Mesenchymal stem cell (in vitro differentiated cells and primary cell): ENCODE results near the gene TMC3.

Experiments
- DNase-seq: peaks from one replicate; pipeline ENCODE4 v3.0.0-alpha.2; 2013
- H2AFZ ChIP-seq: one replicate; pipeline ENCODE4 v1.6.1; 2013; ENCODE audit warnings: low read depth, mild to moderate bottlenecking, control low read depth, inconsistent platforms, low read length, moderate library complexity
- H2AK5ac ChIP-seq: 2 replicates; pipeline ENCODE4 v1.6.1; 2013; ENCODE audit warnings: low read length, moderate library complexity, mild to moderate bottlenecking, inconsistent platforms; ENCODE audit not compliant: severe bottlenecking
- H2BK120ac ChIP-seq: one replicate; pipeline ENCODE4 v1.6.1; 2013; ENCODE audit warnings: low read depth, mild to moderate bottlenecking, inconsistent platforms, low read length, moderate library complexity
- H2BK12ac ChIP-seq, 2 experiments: one replicate each; pipeline ENCODE4 v1.6.1; 2013; ENCODE audit warnings: inconsistent platforms in 2 of 2, low read length in 2 of 2, mild to moderate bottlenecking in 2 of 2, moderate library complexity in 2 of 2, control low read depth in 1 of 2
- H2BK15ac ChIP-seq: one replicate; pipeline ENCODE4 v1.6.1; 2013; ENCODE audit warnings: mild to moderate bottlenecking, low read depth, inconsistent platforms; ENCODE audit not compliant: poor library complexity, severe bottlenecking
- H2BK5ac ChIP-seq: 2 replicates; pipeline ENCODE4 v1.6.1; 2013; ENCODE audit warnings: low read depth, mild to moderate bottlenecking, low read length, control low read depth, inconsistent platforms; ENCODE audit not compliant: poor library complexity, severe bottlenecking
- H3K14ac ChIP-seq, 2 experiments: one replicate each; pipeline ENCODE4 v1.6.1; 2013; ENCODE audit warnings: inconsistent platforms in 2 of 2, low read length in 2 of 2, control low read depth in 1 of 2, mild to moderate bottlenecking in 1 of 2, moderate library complexity in 1 of 2
- H3K18ac ChIP-seq, 2 experiments: one replicate each; pipeline ENCODE4 v1.6.1; 2013; ENCODE audit warnings: inconsistent platforms in 2 of 2, low read length in 2 of 2, control low read depth in 1 of 2, low read depth in 1 of 2, mild to moderate bottlenecking in 1 of 2
- H3K23ac ChIP-seq, 2 experiments: one replicate each; pipeline ENCODE4 v1.6.1; 2013; ENCODE audit warnings: inconsistent platforms in 2 of 2, low read length in 2 of 2, mild to moderate bottlenecking in 2 of 2, moderate library complexity in 2 of 2, control low read depth in 1 of 2
- H3K27ac ChIP-seq: 2 replicates; pipeline ENCODE4 v1.5.1; 2013; ENCODE audit warnings: mild to moderate bottlenecking, moderate library complexity, low read length, control low read depth, inconsistent platforms; ENCODE audit not compliant: poor library complexity, severe bottlenecking
- H3K27me3 ChIP-seq, 2 experiments: 2 replicates each; pipeline versions ENCODE4 v1.6.1 to v1.7.0; 2013; ENCODE audit warnings: low read length in 2 of 2, mild to moderate bottlenecking in 2 of 2, moderate library complexity in 2 of 2, control low read depth in 1 of 2, inconsistent platforms in 1 of 2; ENCODE audit not compliant: control insufficient read depth in 1 of 2, insufficient read depth in 1 of 2
- H3K36me3 ChIP-seq, 2 experiments: 2 replicates each; pipeline versions ENCODE4 v1.6.1 to v1.7.0; 2013; ENCODE audit warnings: low read length in 2 of 2, control low read depth in 1 of 2, inconsistent platforms in 1 of 2, low read depth in 1 of 2, mild to moderate bottlenecking in 1 of 2; ENCODE audit not compliant: insufficient read depth in 2 of 2, control insufficient read depth in 1 of 2
- H3K4ac ChIP-seq, 2 experiments: one replicate each; pipeline ENCODE4 v1.6.1; 2013; ENCODE audit warnings: inconsistent platforms in 2 of 2, low read length in 2 of 2, mild to moderate bottlenecking in 2 of 2, moderate library complexity in 2 of 2, control low read depth in 1 of 2, low read depth in 1 of 2
- H3K4me1 ChIP-seq: 2 replicates; pipeline ENCODE4 v1.6.1; 2013; ENCODE audit warnings: low read depth, low read length, control low read depth; ENCODE audit not compliant: control insufficient read depth, insufficient read depth
- H3K4me2 ChIP-seq: 2 replicates; pipeline ENCODE4 v1.6.1; 2013; ENCODE audit warnings: low read length, mild to moderate bottlenecking, inconsistent platforms; ENCODE audit not compliant: poor library complexity, severe bottlenecking
- H3K4me3 ChIP-seq, 2 experiments: 2 replicates each; pipeline versions ENCODE4 v1.5.1 to v1.7.0; 2013; ENCODE audit warnings: low read length in 2 of 2, mild to moderate bottlenecking in 2 of 2, control low read depth in 1 of 2, low read depth in 1 of 2; ENCODE audit not compliant: insufficient read depth in 1 of 2
- H3K79me1 ChIP-seq: replicated peaks from 2 replicates; pipeline ENCODE4 v1.6.1; 2013; ENCODE audit warnings: mild to moderate bottlenecking, control low read depth, low read length, inconsistent platforms; ENCODE audit not compliant: poor library complexity, severe bottlenecking
- H3K9ac ChIP-seq: 2 replicates; pipeline ENCODE4 v1.7.0; 2013; ENCODE audit warnings: mild to moderate bottlenecking, low read length, moderate library complexity
- H3K9me3 ChIP-seq: 2 replicates; pipeline ENCODE4 v1.7.0; 2013; ENCODE audit warnings: mild to moderate bottlenecking, low read length; ENCODE audit not compliant: control insufficient read depth
- H4K8ac ChIP-seq: one replicate; pipeline ENCODE4 v1.6.1; 2013; ENCODE audit warnings: inconsistent platforms, mild to moderate bottlenecking, low read length, moderate library complexity
- H4K91ac ChIP-seq: one replicate; pipeline ENCODE4 v1.6.1; 2013; ENCODE audit warnings: mild to moderate bottlenecking, low read length, inconsistent platforms
- WGBS: methylation state at CpG from one replicate; pipeline ENCODE4 v1.1.7; 2013; ENCODE audit warnings: mixed read lengths; 5-methylcytosine and 5-hydroxymethylcytosine counted together

Gene TMC3

GRCh38 chr15:81376231-81376630, 2.2 kb upstream of the TMC3 start:
- WGBS: 91% methylated on average over 4 of the region's 4 CpGs
- Histone ChIP-seq H2BK12ac (no peak overlapping the region), H2BK15ac (no peak overlapping the region), H3K36me3 (no peaks in the 10 kb centered on the region), H3K4me3 (no peak overlapping the region), H2AK5ac (no peak overlapping the region), H3K18ac (no peak overlapping the region), H2BK5ac (no peak overlapping the region), H4K91ac (no peak overlapping the region), H3K4me1 (peaks cover 2% of the 10 kb centered on the region), H3K9ac (no peak overlapping the region), H3K14ac (no peak overlapping the region), H4K8ac (no peak overlapping the region), H3K23ac (no peak overlapping the region), H3K9me3 (no peaks in the 10 kb centered on the region), H3K4ac (no peak overlapping the region), H3K79me1 (no peaks in the 10 kb centered on the region), H2BK120ac (no peak overlapping the region), H3K27me3 (peaks cover 22 to 30% of the 10 kb centered on the region in 2 experiments), H2AFZ (no peak overlapping the region), H3K27ac (no peak overlapping the region), H3K4me2 (no peak overlapping the region)
- DNase-seq: no peak

GRCh38 chr15:81375461-81375860, 1.4 kb upstream of the TMC3 start:
- H3K27ac ChIP-seq: no peak overlapping the region
- H2BK12ac ChIP-seq: no peak overlapping the region
- H3K4me1 ChIP-seq: peaks cover 2% of the 10 kb centered on the region
- DNase-seq: no peak
- no peak overlapping the region for H4K91ac ChIP-seq
- no peak overlapping the region for H2BK5ac ChIP-seq
- H3K36me3 ChIP-seq: no peaks in the 10 kb centered on the region
- WGBS: 91% methylated on average over 3 of the region's 4 CpGs
- H3K27me3 ChIP-seq: peaks cover 19 to 24% of the 10 kb centered on the region in 2 experiments
- no peak overlapping the region for H2AK5ac ChIP-seq
- no peak overlapping the region for H2AFZ ChIP-seq
- H3K9me3 ChIP-seq: no peaks in the 10 kb centered on the region
- no peaks in the 10 kb centered on the region for H3K79me1 ChIP-seq
- no peak overlapping the region for H3K18ac ChIP-seq
- H4K8ac ChIP-seq: no peak overlapping the region
- H3K4me3 ChIP-seq: no peak overlapping the region
- no peak overlapping the region for H3K4me2 ChIP-seq
- H2BK15ac ChIP-seq: no peak overlapping the region
- H3K14ac ChIP-seq: no peak overlapping the region
- H2BK120ac ChIP-seq: no peak overlapping the region
- no peak overlapping the region for H3K4ac ChIP-seq
- no peak overlapping the region for H3K23ac ChIP-seq
- H3K9ac ChIP-seq: no peak overlapping the region

GRCh38 chr15:81373176-81373575, 837 bp downstream of the TMC3 start:
- H2BK15ac ChIP-seq: no peak overlapping the region
- WGBS: no CpG with 5 or more reads among the region's 5 CpGs
- peaks cover 2% of the 10 kb centered on the region for H3K4me1 ChIP-seq
- H2AK5ac ChIP-seq: no peak overlapping the region
- H3K27me3 ChIP-seq: peaks cover 16 to 21% of the 10 kb centered on the region in 2 experiments
- no peak overlapping the region for H4K91ac ChIP-seq
- H3K14ac ChIP-seq: no peak overlapping the region
- no peak overlapping the region for H3K4ac ChIP-seq
- no peaks in the 10 kb centered on the region for H3K9me3 ChIP-seq
- H2AFZ ChIP-seq: no peak overlapping the region
- H3K36me3 ChIP-seq: no peaks in the 10 kb centered on the region
- no peak overlapping the region for H3K4me2 ChIP-seq
- H3K4me3 ChIP-seq: no peak overlapping the region
- H3K9ac ChIP-seq: no peak overlapping the region
- H2BK5ac ChIP-seq: no peak overlapping the region
- H3K27ac ChIP-seq: no peak overlapping the region
- no peak overlapping the region for H3K23ac ChIP-seq
- no peak overlapping the region for H2BK12ac ChIP-seq
- no peaks in the 10 kb centered on the region for H3K79me1 ChIP-seq
- no peak overlapping the region for H3K18ac ChIP-seq
- DNase-seq: no peak
- H4K8ac ChIP-seq: no peak overlapping the region
- H2BK120ac ChIP-seq: no peak overlapping the region

- Histone ChIP-seq H3K36me3 (no peaks in the 10 kb centered on the region), H2BK15ac (no peak overlapping the region), H3K18ac (no peak overlapping the region), H2BK12ac (no peak overlapping the region), H3K23ac (no peak overlapping the region), H3K4me1 (peaks cover 2% of the 10 kb centered on the region), H3K4me3 (no peak overlapping the region), H3K79me1 (no peaks in the 10 kb centered on the region), H3K9ac (no peak overlapping the region), H3K14ac (no peak overlapping the region), H2AK5ac (no peak overlapping the region), H3K27ac (no peak overlapping the region), H2BK120ac (no peak overlapping the region), H2AFZ (no peak overlapping the region), H4K8ac (no peak overlapping the region), H3K4ac (no peak overlapping the region), H3K9me3 (no peaks in the 10 kb centered on the region), H4K91ac (no peak overlapping the region), H3K4me2 (no peak overlapping the region), H3K27me3 (peaks cover 16 to 21% of the 10 kb centered on the region in 2 experiments), H2BK5ac (no peak overlapping the region)
- 90% methylated on average over 3 of the region's 3 CpGs for WGBS
- no peak for DNase-seq
Observed at GRCh38 chr15:81372575-81372974, 1.4 kb downstream of the TMC3 start.
